GM12874 (cell line): ENCODE measurements around the gene MRPL20.

Experiments used
- TF ChIP-seq, protein P1 (sequence below): IDR thresholded peaks from 2 replicates; pipeline ENCODE4 v1.5.1; 2011; ENCODE audit warnings: low read depth, mild to moderate bottlenecking, control low read depth, low read length, moderate library complexity; ENCODE audit not compliant: insufficient read depth

The MRPL20 gene

DNA sequence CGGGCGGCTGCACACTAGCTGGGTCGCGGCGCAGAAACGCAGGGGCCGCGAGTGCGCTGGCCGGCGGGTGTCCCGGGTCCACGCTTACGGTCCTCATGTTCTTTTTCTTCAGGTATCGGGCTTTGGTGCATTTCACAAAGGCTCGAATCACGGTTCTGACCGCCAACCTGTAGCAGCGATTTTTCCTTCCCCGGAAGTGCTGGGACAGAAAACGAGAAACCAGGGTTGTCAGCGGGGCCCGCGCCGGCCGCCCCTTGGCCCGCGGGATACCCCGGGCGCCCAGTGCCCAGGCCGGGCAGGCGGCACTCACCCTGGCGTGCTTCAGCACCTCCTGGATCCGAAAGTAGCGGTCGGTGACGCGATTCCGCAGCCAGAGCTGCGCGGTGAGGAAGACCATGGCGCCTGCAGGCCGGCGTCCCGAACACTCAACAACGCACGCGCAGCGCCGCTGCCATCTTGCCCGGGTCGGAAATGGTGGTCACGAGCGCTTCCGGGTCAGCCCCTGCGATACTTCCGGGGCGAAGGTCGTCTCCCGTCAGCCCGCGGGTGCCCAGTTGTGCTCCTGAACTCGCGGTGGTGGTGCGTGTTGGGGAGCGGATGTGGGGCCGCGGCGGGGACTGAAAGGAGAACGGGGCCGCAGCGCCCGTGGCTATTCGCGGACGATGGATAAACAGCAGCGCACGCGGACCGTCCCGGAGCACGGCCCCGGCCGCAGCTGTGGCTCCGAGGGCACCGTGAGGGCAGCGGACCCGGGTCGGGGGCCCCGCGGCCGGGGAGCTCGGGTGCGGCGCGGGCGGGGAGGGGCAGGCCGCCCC is at the start of gene MRPL20:
Gene MRPL20, minus strand, starts transcription at position 473 of the 815 bp plus-strand sequence. Its CDS starts 76 bp downstream, at position 397.
- TF ChIP-seq, protein P1, sequence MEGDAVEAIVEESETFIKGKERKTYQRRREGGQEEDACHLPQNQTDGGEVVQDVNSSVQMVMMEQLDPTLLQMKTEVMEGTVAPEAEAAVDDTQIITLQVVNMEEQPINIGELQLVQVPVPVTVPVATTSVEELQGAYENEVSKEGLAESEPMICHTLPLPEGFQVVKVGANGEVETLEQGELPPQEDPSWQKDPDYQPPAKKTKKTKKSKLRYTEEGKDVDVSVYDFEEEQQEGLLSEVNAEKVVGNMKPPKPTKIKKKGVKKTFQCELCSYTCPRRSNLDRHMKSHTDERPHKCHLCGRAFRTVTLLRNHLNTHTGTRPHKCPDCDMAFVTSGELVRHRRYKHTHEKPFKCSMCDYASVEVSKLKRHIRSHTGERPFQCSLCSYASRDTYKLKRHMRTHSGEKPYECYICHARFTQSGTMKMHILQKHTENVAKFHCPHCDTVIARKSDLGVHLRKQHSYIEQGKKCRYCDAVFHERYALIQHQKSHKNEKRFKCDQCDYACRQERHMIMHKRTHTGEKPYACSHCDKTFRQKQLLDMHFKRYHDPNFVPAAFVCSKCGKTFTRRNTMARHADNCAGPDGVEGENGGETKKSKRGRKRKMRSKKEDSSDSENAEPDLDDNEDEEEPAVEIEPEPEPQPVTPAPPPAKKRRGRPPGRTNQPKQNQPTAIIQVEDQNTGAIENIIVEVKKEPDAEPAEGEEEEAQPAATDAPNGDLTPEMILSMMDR, result no peak

DNA sequence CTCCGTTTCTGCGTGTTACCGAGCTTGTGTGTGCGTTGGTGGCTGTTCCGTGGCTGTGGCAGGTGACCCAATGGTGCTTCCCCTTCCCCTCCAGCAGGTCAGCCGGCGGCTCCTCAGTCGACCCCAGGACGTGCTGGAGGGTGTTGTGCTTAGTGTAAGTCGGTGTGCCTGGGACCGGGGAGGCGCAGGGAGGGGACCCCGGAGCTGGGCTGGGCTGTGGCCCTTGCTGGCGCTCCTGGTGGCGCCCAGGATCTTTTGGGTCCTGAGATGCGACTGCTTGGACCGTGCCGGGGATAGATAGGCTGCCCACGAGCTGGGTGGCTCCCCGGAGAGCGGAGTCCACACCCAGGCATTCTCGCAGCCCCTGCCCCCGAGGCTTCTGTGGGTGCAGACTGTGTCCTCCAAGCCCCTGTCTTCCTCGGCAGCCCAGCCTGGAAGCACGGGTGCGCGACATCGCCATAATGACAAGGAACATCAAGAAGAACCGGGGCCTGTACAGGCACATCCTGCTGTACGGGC is 48.3 kb upstream of the MRPL20 start:
- TF ChIP-seq, protein P1, result no peak

DNA sequence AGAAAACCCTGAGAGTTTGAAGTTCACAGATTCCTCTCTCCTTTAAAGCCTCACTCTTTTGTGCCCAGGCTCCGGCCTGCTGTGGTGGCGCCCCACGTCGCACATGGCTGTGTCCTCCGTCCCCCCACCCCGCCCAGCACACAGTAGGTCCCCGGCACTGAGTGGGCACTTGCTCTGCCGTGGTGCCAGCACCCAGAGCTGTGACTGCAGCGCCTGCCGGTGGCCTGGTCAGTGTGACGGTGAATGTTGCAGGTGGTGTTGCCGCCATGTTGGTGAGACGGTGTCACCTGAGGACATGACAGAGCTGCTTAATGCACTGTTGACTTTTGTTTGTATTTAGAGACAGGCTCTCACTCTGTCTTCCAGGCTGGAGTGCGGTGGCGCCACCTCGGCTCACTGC is 45.8 kb upstream of the MRPL20 start:
- TF ChIP-seq, protein P1, result no peak

- TF ChIP-seq, protein P1, result no peak
Measured at GRCh38 chr1:1451696-1452364, 44.7 kb upstream of the MRPL20 start.

DNA sequence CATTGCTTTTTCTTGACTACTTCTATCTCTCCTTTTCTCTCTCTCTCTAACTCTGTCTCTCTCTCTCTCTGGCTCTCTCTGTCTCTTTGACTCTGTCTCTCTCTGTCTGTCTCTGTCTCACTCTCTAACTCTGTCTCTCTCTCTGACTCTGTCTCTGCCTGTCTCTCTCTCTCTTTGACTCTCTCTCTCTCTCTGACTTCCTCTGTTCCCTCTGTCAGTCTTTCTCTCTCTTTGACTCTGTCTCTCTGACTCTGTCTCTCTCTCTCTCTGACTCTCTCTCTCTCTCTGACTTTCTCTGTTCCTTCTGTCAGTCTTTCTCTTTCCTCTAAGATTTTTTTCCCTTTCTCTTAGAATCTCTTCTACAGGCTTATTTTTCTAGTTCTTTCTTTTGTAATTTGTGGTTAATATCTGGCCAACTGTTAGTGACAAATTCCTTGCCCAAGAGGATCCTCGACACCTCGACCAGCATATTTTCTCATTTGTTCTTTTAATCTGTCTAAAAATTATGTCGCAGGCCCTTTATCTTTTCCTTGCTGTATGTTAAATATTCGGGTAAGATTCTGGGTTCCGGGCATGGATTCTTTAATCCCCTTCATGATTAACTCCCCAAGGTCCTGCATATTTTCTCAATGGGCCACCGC is 42.1 kb upstream of the MRPL20 start, which contains the start of gene ATAD3C:
Gene ATAD3C, plus strand, starts transcription at position 591 of the 641 bp plus-strand sequence. CDS start 995 bp downstream, outside the sequence.
- TF ChIP-seq, protein P1, result no peak

DNA sequence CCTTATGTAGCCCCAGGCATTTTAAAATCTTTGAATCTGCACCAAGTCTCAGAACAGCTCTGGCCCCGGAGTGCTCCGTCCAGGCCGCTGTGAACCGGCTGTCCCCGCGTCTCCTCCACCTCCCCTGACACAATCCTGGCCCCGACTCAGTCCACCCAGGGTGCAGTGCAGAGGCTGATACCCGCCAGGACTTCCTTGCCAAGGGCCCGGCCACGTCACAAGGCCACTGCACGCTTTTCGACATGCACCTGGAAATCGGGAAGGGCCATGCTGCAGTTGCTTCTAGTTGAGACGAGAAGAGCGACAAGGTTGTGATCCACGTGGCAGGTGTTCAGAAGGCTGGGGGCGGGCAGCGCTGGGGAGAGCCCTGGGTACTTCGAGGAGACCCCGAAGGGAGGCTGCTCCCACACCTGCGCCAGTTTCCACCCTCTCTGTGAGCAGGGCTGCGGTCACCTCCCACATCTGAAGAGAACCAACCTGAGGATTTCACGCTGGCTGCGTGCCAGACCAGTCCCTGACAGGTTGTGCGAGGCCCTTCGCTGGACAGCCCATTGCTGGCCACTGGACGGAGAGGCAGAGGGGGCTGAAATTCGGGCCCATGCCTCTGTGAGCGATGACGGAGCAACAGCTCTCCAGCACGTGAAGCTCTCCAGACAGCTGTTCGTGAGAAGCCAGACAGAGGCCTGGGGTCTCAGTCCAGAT is 35.1 kb upstream of the MRPL20 start:
- TF ChIP-seq, protein P1, result no peak
